Activated T-cell treated with anti-CD3 and anti-CD28 coated beads for 24 hours (primary cell): ENCODE data around the gene FTO.

Source experiments
- DNase-seq: peaks from one replicate; pipeline ENCODE4 v3.0.0-alpha.2; 2020; ENCODE audit warnings: low read depth

FTO gene

DNA sequence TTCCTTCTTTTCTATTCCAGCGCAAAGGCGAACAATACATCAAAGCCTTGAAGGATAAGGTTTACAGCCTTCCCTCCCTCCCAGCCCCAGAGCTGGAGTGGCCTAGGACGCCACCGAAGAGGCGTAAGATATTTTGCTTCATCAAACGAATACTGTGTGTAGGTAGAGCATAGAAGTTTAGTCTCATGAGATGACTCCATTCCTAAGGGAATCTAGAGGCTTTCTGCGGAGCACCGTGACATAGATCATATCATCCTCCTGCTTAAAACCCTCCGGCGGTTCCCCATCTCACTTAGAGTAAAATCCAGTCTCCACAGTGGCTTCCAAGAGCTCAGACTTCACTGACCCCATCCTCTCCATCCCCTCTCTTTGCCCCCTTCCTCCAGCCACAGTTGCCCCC lies 390.7 kb downstream of the FTO start:
- DNase-seq, result no peak

DNA sequence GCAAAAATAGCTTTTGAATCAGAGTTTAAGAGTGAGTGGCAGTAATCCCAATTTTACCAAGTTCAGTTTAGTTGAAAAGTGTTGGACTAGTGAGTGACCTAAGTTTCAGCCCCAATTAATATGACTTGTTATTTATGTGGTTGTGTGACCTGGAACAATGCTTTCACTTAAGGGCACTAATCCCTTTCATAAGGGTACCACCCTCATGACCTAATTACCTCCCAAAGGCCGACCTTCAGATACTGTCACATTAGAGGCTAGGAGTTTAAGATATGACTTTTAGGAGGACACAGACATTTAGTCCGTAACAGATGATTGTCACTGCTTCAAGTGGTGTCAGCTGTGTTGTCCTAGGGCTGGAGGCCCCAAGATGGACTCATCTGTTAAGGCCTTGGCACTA lies 392.7 kb downstream of the FTO start:
- no peak for DNase-seq

DNA sequence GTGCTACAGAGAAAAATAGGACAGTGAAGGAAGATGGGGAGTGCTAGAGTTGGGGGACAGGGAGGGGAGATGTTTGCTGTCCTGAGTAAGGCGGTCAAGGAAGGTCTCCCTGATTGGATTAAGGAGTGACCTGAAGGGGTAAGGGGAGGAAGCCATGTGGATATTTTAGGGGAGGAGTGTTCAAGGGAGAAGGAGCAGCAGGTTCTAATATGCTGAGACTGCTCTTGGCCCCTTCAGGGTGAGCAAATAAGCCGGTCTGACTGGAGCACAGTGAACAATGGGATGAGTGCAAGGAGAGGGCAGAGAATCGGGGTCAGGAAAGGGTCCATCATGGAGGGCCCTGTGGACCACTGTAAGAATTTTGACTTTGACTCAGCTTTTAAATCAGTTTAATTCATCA lies 393.8 kb downstream of the FTO start:
- no peak for DNase-seq

DNA sequence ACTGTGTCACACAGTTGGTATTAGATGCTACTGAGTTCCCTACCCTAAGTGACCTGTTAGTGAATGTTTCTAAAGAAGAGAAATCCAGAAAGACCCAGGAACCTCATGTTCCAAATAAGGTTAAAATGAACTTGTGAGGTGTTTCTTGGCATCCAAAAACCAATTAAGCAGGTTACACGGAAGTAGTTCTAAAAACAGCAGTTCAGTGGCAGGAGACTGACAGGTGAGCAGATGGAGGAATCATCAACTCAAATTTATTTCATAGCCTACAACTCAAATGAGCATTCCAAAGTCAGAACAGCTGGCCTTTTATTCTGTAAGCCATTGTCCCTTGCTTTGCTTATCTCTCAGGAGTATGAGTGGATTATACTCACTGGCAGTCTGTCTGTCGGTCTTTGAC lies 394.3 kb downstream of the FTO start:
- DNase-seq, result no peak

DNA sequence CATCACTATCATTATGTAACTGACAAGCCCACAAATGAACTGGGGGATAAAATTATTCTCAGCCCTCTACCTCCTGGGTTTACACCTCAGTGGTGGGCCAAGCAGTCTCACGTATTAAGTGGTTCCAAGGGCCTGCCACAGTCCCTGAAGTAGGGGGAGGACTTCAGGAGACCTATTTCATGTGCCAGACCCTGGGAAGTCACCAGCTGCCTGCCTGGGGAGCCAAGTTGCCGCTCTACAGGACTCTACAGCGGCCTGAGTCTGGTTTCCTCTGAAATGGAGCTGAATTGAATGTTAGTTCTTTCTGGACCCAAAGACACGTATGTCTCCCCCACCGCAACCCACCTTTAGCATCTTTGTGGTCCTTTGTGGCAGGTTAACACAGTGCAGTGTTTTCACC lies 395.7 kb downstream of the FTO start:
- DNase-seq, result no peak

DNA sequence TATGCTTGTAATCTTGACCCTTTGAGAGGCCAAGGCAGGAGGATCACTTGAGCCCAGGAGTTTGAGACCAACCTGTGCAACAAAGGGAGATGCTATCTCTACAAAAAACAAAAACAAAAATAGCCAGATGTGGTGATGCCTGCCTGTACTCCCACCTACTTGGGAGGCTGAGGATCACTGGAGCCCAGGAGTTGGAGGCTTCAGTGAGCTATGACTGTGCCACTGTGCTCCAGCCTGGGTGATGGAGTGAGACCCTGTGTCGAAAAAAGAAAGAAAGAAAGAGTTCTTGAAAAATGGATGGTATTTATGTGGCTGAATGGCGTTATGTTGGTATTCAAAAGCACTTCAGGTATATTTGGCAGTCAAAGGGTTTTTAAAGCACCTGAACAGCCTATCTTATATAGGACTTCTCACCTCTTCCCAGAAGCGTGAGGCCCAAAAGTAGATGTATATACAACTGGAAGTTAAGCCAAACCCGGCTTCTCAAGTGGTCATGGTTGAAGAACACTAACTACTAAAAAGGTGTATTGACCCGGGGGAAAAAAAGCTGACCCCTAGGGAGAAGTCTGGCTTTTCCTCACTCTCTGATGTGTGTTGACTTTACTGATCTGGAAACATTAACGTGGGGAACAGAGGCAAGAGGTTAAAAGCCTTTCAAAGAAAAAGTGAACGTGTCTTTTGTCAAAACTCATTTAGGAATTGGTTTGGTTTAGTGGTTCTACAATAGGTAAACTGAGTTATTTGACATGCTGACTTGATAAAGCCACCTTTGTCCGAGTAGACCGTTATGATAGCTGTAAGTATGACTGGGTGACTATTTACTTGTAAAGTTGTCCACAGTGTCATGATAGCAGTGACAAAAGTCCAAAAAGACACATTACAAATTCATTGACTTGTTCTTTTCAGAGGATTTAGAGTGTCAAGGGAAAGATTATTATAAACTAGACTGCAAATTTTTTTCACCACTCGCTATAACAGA lies 399.2 kb downstream of the FTO start:
- DNase-seq, result no peak

DNA sequence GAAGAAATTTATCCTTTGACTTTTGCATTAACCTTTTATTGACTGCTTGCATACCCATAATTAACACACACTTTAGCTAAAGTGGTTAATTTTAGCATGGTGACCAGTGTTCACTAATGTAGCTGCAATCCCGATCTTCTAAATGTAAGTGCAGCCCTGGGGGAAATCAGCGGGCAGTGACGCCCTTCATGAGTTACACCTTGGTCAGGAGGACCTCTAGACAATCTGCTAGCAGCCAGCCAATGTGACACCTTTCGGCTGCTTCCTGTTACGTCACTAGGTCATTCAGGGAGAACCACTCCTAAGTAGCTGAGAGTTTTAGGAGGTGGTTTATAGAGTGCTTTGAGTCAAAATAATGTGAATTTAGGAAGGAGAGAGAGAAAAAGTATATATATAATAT lies 402.1 kb downstream of the FTO start:
- DNase-seq, result no peak

DNA sequence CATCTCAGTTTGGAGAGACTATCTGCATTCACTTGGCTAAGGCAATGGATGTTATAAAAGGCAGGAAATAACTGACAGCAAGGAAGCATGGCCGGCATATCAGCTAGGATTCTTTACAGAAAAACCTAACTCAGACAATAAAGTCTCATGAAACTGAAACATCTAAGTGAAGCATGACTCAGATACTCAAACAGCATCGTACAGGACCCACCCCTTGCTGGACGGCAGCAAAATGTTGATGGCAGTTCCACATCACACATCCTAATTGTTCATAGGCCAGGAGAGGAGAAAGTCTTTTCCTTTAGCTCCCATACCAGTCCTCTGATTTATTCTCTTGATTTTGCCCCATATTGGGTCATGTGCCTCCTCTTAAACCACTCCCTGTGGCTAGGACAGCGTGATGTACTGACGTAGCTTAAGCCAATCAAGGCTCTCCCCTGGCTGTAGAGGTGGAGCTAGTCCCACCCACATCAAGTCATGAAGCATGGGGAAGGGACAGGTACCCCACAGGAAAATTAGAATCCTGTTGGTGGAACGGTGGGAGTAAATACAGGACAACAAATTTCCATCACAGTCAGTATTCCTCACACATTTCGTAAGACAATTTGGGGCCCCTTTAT lies 403.7 kb downstream of the FTO start:
- DNase-seq, result no peak

DNA sequence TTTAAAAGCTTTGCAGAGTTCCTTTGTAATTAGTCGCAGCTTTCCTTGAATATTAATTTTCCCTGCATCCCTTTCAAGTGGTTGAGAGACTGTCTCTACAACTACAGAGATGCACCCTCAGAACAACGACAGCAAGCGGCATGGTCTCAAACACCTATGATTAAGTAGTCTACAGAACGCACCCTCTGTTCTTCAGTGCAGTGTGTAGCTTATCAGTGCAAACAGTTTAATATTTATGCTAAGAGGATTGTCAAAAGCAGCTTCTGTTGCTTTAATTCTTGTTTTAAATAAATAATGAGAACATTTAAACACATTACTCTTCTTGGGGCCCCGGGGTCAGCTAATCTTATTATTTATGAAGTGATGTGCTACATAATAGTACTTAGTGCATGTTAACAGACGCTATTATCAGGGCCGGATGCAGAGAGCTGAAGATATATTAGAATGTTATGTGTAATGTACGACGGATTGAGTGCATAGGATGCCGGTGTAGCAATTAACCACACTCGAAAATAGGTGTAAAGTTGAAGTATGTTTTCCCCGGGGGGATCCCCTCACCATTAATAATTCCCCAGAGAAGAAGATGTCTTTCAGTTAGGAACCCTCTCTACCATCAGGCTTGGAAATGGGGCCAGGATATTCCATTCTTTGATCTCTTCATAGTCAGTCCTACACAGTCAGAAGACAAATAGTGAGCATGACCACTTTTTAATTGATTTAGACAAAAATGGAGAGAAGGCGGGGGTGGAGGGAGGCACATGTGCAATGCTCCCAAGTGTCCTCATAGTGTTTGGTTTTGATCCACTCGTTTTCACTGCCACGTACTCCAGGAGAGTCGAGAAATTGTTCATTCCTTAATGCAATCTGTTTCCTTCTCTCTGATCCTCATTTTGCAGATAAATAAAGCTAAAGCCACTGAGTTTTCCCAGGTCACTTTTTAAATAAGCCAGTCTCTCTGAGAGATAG lies 406.3 kb downstream of the FTO start:
- DNase-seq, result no peak

DNA sequence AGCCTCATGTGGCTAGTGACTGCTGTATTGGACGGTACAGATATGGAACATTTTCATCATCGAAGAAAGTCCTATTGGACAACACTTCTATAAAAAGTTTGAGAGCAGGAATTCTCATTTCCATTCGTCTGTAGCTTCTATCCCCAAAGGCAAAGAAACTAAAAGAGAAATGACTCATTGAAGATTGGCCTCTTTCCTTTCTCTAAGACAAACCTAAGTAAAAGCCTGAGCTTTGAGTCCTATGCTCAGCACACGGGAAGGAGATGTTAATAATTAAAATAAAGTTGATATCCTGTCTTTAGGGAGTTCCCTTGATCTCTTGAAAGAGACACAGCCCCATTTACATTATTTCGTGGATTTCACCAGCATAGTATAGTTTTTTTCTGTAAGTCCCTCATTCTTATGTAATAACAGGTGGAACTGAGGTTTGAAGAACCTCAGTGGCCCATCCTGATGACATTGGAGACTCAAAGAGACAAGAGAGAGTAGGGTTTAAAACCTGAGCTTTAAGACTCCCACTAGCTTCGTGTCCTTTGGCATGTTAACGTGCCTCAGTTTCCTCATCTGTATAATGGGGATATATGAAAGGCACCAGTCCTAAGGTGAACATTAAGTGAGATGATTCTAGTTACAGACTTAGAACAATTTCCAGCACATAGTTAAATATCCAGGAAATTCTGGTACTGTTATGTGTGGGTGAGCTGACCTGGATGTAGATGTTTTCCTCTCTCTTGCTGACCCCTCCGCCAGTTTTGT lies 408.7 kb downstream of the FTO start:
- DNase-seq, result no peak

DNA sequence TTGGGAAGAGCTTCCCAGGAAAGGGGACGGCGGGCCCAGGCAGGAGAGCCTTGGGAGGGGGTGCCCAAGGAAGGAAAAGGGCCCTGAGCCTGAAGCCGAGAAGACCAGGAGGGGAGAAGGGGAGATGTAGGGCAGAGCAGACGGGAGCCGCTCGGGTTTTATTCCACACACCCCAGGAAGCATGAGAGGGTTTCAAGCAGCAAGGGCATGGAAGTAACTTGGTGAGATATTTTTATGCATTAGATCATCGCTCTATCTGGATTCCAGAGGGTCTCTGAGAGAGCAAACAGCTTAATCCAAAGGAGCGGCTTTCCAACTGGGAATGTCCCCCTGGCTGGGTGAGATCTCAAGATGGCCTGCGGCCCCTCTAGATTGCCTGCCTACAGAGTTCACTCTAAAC lies 411.6 kb downstream of the FTO start:
- DNase-seq, result no peak

DNA sequence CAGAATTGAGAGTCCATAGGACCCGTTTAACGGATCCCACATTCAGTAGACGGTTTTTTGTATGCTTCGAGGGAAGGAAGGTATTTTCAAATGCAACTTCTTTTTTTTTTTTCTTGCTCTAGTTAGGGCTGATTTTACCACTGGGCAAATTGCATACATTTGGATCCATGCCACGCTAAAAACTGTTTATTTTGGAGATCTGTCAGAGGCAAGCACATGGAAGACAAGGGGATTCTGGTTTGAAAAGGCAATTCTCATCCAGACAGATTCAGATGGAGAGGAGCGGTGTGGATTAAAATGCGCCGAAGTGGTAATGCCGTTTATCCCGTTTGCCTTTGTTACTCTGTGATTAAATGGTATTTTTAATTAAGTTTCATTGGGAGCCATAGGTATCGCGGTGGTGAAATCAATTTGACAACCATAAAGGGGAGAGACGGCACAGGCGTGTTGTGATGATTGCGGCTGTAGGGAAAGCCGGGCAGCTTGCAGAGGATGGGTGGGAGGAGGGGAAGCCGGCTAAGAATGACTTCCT lies 412.2 kb downstream of the FTO start:
- DNase-seq, result no peak

DNA sequence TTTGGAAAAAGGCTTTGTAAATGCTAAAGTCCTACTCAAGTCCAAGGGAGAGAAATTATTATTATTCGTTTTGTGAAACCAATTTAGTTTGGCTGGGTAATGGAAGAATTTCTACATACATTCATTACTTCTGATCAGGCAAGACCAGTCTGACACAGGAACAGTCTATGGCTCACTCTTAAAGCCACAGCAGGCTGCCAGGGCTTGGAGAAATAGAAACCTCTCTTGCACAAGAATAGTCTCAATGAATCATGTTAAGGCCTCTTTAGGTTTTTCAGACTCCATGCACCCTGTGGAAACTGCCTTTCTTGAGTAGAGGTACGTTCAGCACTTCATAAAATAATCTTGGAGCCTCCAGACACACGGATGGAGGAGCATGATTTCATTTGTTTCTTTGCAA lies 414.9 kb downstream of the FTO start:
- DNase-seq, result no peak

DNA sequence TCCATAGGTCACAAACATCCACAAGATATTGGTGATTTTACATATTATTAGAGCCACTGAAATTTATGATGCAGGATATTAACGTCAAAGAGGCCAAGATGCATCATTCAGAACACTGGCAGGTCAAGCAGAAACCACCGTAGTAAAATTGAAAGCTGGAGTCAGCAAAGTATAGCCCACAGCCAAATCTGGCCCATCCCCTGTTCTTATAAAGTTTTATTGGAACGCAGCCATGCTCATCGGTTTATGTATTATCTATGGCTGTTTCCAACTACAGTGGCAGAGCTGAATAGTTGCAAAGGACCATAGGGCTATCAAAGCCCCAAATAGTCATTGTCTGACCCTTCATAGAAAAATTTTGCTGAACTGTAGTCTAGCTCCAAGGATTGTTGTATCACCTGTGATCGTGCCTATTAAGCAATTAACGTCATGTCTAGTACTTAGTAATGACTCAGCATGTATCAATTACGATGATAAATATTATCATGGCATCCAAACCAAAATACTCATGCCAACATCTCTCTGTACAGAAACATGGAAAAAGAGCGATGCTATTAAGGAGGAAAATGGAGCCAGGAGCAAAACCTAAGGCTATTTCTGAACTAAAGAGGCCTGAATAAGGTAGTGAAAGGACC lies 417.0 kb downstream of the FTO start:
- DNase-seq, result no peak

DNA sequence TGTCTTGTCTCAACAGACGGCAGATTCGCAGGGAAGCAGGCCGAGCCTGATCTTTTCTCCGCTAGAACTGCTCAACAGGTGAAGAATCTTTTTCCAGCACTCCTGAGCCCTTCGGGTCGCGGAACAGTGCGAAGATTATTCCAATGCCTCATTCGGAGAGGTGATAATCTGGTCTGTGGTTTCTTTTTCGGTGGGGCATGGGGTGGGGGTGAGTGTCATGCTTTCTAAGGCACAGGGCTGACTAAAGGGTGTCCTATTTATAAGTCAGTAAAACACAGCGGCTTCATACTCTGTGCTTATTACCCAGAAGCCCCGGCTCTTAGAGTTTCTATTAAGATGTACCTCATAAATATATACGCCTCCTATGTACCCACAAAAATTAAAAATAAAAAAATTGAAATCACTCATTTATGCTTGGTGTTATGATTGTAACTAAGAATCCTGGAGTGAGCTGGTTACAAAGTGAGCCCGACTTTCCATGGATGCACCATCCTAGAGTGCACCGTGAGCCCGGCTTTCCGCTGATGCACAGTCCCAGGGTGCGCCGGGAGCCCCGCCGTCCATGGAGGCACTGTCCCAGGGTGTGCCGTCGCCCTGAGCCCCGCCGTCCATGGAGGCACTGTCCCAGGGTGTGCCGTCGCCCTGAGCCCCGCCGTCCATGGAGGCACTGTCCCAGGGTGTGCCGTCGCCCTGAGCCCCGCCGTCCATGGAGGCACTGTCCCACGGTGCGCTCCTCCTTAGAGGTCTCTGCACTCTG lies 417.8 kb downstream of the FTO start:
- DNase-seq, result no peak

DNA sequence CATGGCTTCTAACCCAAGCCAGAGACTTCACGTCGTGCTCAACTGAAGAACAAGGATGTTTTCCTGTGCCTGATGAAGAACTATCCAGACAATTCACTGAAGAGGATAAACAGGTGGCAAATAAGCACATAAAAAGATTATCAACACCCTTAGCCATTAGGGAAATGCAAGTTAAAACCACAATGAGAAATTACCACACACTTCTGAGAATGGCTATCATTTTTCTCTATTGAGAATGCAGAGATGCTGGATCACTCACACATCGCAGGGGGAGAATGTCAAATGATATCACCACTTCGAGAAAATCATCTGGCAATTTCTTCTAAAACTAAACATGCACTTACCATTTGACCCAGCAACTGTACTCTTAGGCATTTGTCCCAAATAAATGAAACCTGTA lies 419.8 kb downstream of the FTO start:
- DNase-seq, result no peak

DNA sequence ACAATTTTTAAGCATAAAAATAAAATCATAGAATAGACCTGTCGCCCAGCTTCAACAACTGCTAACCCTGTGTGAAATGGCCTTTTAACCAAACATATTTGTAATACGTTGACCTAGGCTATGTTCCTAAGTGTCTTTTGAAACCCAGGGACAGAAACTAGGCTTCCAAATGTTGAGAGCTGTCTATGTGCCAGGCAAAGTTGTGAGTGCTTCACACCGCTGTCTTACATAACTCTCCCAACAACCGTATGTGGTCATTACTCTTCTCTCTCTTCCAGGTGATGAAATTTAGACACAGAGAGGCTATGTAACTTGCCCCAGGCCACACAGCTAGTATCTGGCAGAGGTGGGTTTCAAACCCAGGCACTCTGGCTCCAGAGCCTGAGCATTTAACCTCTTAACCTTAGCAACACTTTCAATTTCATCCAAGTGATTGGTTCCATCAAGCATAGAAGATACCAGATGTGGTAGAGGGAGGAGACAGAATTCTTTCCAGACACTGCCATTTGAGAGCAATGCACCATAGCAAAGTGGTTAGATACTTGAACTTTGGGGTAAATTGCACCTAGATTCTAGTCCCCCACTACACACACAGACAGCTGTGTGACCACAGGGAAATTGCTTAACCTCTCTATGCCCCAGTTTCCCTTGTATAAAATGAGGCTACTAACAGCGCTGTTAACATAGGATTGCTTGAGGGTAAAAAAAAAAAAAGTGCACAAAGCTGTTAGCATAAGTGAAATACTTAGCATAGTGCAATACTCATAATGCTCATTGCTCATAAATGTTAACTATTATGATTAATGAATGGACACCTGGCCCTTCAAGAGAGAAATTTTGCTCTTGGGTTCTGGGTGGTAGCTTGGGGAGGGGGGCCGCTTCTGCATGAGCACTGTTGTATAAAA lies 422.0 kb downstream of the FTO start:
- DNase-seq, result no peak

DNA sequence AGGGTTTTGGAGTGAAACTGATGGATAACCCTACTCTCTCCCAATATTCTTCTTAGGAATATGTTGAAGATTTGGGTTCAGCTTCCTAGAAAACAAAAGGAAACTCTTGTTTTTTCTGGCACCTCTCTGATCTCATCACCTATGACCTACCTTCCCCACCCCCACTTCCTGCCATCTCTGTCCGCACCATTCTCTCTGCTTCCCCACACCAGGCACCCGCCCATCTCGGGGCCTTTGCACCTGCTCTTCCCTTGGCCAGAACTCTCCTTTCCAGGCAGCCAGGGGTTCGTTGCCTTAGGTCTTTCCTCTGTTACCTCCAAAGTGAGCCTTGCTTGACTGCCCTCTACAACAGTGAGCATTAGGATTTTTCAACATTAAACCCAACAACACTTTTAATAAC lies 423.0 kb downstream of the FTO start:
- DNase-seq, result no peak

DNA sequence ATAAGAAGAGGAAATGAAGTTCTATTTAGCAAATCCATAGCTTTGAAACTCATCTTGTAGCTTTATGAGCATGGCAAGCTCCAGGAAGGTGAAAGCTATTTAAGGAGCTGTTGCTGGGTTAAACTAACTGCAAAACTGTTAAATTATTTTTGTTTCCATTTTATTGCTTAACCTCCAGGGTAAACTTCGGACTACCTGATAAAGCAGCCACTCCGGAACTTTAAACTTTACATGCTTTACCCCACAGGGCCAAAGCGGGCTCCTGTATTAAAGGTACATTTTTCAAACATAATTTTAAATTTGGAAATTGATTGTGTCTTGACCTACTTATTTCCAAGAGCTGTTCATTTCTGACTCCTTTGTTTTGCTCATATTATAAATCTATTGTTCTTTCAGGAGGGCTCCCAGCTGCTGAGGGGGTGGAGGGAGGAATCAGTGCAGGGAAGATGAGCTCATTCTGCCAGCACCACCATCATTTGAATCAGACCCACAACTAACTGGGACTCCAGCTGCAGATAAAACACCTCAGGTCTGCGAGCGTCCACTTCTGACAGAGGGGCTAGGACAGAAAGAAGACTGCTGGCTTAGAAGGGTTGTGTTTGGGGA lies 424.8 kb downstream of the FTO start:
- DNase-seq, result no peak
